HFFc6 (cell line): ENCODE results near the gene ZBTB21. TPM values are rescaled to one million over a fixed set of nuclear protein-coding genes. Genes with fewer than 3 reads are reported as not detected.
A peak's percentile ranks its signal among the peaks of the same experiment; 100 is the strongest.

Experiments
- DNase-seq: peaks from one replicate; pipeline ENCODE4 v3.0.0-alpha.2; 2018
- H3K27ac Mint-ChIP-seq: 2 replicates; pipeline ENCODE4 v1.8.0; 2020; ENCODE audit warnings: mild to moderate bottlenecking, mixed read lengths
- H3K27me3 Mint-ChIP-seq: 2 replicates; pipeline ENCODE4 v1.8.0; 2021; ENCODE audit warnings: mild to moderate bottlenecking, moderate library complexity, mixed read lengths; ENCODE audit not compliant: insufficient read depth
- H3K36me3 Mint-ChIP-seq: 2 replicates; pipeline ENCODE4 v1.8.0; 2021; ENCODE audit warnings: low read depth, mixed read lengths
- H3K4me1 Mint-ChIP-seq: 2 replicates; pipeline ENCODE4 v1.8.0; 2020; ENCODE audit warnings: low read depth, mixed read lengths
- H3K4me3 Mint-ChIP-seq: 2 replicates; pipeline ENCODE4 v1.8.0; 2020; ENCODE audit warnings: mild to moderate bottlenecking, moderate library complexity, mixed read lengths
- H3K9me3 Mint-ChIP-seq: 2 replicates; pipeline ENCODE4 v1.8.0; 2020; ENCODE audit warnings: mild to moderate bottlenecking, mixed read lengths
- total RNA-seq, 6 experiments: library from RNA; stranded (reverse); fragmentation: NEBNext Ultra II Directional; extraction: Animal tissue kit (Norgen Biotek cat#: 25700); gene quantifications; 2 replicates in 1 of 6; 3 replicates in 5 of 6; pipeline ENCODE4 v1.2.3, GENCODE V29; 2021
- TF ChIP-seq, protein P1 (sequence below): fragments of 200-600 bp; sonication (generic); IDR thresholded peaks from 2 replicates; pipeline ENCODE4 v1.5.0; 2021; ENCODE audit warnings: antibody characterized with exemption, mild to moderate bottlenecking

Gene ZBTB21
- total RNA-seq, 6 experiments from 2014 or later = 16.6 to 19.5 (median 18.9) TPM

DNA sequence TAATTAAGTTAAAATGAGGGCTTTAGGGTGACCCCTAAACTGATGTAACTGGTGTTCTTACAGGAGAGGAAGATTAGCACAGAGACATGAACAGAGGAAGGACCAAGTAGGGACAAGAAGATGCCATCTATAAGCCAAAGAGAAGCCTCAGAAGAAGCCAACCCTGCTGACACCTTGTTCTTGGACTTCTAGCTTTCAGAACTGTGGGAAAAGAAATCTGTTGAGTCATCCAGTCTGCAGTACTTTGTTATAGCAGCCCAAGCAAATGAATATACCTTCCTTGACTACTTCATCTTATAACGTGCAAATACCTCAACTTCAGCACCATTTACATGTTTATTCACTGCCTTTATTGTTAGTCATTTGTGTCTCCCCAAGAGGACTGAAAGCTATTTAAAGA lies 3.4 kb downstream of the ZBTB21 start:
- TF ChIP-seq, protein P1, sequence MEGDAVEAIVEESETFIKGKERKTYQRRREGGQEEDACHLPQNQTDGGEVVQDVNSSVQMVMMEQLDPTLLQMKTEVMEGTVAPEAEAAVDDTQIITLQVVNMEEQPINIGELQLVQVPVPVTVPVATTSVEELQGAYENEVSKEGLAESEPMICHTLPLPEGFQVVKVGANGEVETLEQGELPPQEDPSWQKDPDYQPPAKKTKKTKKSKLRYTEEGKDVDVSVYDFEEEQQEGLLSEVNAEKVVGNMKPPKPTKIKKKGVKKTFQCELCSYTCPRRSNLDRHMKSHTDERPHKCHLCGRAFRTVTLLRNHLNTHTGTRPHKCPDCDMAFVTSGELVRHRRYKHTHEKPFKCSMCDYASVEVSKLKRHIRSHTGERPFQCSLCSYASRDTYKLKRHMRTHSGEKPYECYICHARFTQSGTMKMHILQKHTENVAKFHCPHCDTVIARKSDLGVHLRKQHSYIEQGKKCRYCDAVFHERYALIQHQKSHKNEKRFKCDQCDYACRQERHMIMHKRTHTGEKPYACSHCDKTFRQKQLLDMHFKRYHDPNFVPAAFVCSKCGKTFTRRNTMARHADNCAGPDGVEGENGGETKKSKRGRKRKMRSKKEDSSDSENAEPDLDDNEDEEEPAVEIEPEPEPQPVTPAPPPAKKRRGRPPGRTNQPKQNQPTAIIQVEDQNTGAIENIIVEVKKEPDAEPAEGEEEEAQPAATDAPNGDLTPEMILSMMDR = no peak
- H3K4me3 Mint-ChIP-seq = no peak overlapping the region
- peaks cover 26% of the 10 kb centered on the region for H3K36me3 Mint-ChIP-seq
- no peak for DNase-seq
- H3K4me1 Mint-ChIP-seq = peaks cover 60% of the 10 kb centered on the region
- no peak overlapping the region for H3K27ac Mint-ChIP-seq
- peaks cover 9% of the 10 kb centered on the region for H3K27me3 Mint-ChIP-seq
- no peaks in the 10 kb centered on the region for H3K9me3 Mint-ChIP-seq

DNA sequence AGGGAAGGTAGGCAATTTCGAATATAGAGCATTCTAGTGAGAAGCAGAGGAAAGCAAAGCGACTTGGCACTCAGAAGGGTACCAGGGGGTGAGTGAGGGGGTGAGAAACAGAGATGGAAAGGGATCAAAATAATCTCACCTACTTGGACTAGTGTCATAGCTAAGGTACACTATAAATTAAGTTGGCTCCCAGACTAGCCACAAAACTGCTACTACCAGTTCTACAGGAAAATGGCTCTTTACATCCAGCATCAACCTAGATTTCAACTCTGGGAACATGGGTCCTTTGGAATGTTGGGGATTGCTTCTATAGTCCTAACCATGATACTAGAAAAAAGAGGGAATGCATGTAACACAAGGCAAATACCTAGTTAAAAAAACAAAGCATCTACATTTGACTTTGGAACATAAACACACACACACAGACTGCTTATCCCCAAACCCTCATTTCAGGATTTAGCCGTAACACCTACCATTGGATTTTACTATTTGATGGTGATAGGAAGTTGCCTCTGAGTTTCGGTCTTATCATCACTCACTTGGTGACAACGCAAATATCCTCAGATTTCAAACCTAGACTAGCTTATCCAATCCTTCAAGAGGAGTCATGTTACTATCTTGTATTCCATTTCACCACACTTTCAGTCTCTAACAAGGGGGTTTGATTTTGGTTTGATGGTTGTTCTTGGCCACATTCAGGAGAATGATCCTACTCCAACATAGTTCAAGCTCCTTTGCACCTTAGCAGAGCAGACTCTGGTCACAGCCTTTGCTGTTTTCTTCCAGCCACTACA lies 5.6 kb downstream of the ZBTB21 start:
- peak overlapping the region; percentile 40 for H3K27ac Mint-ChIP-seq
- peaks cover 7% of the 10 kb centered on the region for H3K27me3 Mint-ChIP-seq
- no peaks in the 10 kb centered on the region for H3K9me3 Mint-ChIP-seq
- DNase-seq = no peak
- H3K36me3 Mint-ChIP-seq = peaks cover 43% of the 10 kb centered on the region
- TF ChIP-seq, protein P1 = no peak
- peaks cover 68% of the 10 kb centered on the region for H3K4me1 Mint-ChIP-seq
- no peak overlapping the region for H3K4me3 Mint-ChIP-seq

DNA sequence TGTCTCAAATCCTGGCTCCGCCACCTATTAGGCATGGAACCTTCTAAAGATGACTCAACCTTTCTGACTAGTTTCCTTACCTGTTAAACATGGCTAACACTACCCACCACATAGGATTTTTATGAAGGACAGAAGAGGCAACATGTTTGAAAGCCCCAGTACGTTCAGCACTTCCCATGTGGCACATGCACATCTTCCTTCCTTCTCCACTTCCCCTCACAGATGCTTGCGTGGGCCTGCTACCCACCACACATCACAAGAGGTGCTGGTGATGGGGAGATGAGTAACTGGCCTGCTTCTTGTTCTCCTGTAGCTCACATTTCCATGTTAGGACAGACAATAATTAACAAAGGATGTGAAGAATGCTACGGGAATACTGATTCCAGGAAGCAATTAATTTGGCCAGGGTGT lies 7.1 kb downstream of the ZBTB21 start:
- H3K4me3 Mint-ChIP-seq = peak overlapping the region; percentile 77
- H3K4me1 Mint-ChIP-seq = peaks cover 68% of the 10 kb centered on the region
- peak overlapping the region; percentile 97 for H3K27ac Mint-ChIP-seq
- peaks cover 54% of the 10 kb centered on the region for H3K36me3 Mint-ChIP-seq
- no peaks in the 10 kb centered on the region for H3K9me3 Mint-ChIP-seq
- peaks cover 7% of the 10 kb centered on the region for H3K27me3 Mint-ChIP-seq
- DNase-seq = peak; percentile 42
- TF ChIP-seq, protein P1 = no peak

DNA sequence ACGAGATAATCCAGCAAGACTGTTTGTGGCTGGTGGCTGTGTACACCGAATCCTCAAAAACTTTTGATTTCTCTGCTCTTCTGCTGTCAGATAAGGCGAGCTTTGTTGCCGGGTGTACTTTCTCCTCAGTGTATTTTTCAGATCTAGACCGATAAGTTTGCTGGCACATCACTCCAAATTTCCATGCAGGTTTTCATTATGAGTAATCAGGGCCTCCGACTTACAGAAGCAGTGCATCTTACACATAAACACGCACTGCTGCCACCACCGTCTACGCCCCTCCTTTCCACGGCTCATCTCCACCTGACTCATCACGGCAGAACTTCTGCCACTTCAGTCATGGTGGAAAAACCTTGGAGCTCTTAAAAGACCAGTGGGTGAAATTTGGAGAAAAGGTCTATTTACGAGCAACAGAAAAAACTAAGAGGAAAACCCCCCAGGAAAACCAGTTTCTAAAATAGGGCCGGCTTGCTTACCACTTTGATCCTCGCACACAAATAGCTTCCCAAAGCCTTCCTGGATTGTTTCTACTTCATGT lies 7.7 kb downstream of the ZBTB21 start:
- peak; percentile 96 for DNase-seq
- H3K27me3 Mint-ChIP-seq = peaks cover 7% of the 10 kb centered on the region; the same call in 1 of the 2 replicates
- H3K4me1 Mint-ChIP-seq = peaks cover 62% of the 10 kb centered on the region
- TF ChIP-seq, protein P1 = no peak
- no peaks in the 10 kb centered on the region for H3K9me3 Mint-ChIP-seq
- peaks cover 53% of the 10 kb centered on the region for H3K36me3 Mint-ChIP-seq
- peak overlapping the region; percentile 77 for H3K4me3 Mint-ChIP-seq
- peak overlapping the region; percentile 97 for H3K27ac Mint-ChIP-seq

DNA sequence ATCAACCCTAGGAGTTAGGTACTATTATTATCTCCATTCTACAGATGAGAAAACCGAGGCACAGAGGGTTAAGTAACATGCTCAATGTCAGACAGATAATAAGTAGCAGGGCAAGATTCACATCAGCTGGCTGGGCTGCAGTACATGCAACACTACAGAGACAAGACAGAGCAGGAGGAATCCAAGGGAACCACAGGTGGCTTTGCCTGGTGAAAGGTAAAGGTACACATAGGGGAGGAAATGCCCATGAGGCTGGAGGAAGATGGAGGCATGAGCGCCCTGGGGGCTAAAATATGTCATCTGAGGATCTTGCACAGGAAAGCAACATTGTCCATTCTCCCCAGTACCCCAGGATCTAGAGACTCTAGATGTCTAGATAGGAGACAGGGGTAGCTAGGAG lies 8.4 kb downstream of the ZBTB21 start:
- no peak for DNase-seq
- Mint-ChIP-seq H3K9me3 (peaks cover 3% of the 10 kb centered on the region), H3K4me3 (peak overlapping the region; percentile 77), H3K36me3 (peaks cover 52% of the 10 kb centered on the region), H3K27ac (peak overlapping the region; percentile 97), H3K4me1 (peaks cover 56% of the 10 kb centered on the region), H3K27me3 (peaks cover 7% of the 10 kb centered on the region; the same call in 1 of the 2 replicates)
- TF ChIP-seq, protein P1 = no peak
